ENCODE measurements around the gene EIF4G3. TPM values are rescaled to one million over a fixed set of nuclear protein-coding genes. Genes with fewer than 3 reads are reported as not detected.

EIF4G3 gene
- total and polyA plus RNA-seq, 2 of the 8 experiments (the other 6 are each of a cell fraction or from before 2014, with no cell fraction given) = 47.5 to 66.6 TPM

GRCh38 chr1:21176586-21177555 lies at the start of gene EIF4G3 (continued):
- TF ChIP-seq NRF1 (IDR thresholded peaks at IDR 0.05; ENCODE audit: low read depth, low read length) (no peak), SP4 (IDR thresholded peaks at IDR 0.05; ENCODE audit: low read length) (peak; percentile 86; the same call in 1 of the 2 replicates)
